Tibial nerve (tissue), 3 donors: ENCODE data around the gene PIP5K1B.

Experiments
- CTCF ChIP-seq, 5 experiments: fragments of 200-600 bp in 3 of 5; fragments of 450-650 bp in 2 of 5; sonication (generic) in 3 of 5; IDR thresholded peaks; one replicate each; pipeline ENCODE4 v1.5.1; 2016 to 2019; ENCODE audit warnings: antibody characterized with exemption in 5 of 5, mild to moderate bottlenecking in 3 of 5, moderate library complexity in 2 of 5
- POLR2A ChIP-seq, 2 donors: fragments of 450-650 bp; IDR thresholded peaks; one replicate each; pipeline ENCODE4 v1.6.1; 2017; ENCODE audit warnings: antibody characterized with exemption in 2 of 2, mild to moderate bottlenecking in 2 of 2, moderate library complexity in 2 of 2

- TF ChIP-seq CTCF (IDR thresholded peaks at IDR 0.05) (no peak), POLR2A (IDR thresholded peaks at IDR 0.05) (no peak)
Observed at GRCh38 chr9:68703672-68704071, 1.4 kb upstream of the PIP5K1B start.
